ENCODE measurements around the gene SCAF1. TPM values are rescaled to one million over a fixed set of nuclear protein-coding genes. Genes with fewer than 3 reads are reported as not detected.

Gene SCAF1
- total and polyA plus RNA-seq, 2 of the 13 experiments (the other 11 are each of a cell fraction or from before 2014, with no cell fraction given), result 3.3 to 6.1 TPM

DNA sequence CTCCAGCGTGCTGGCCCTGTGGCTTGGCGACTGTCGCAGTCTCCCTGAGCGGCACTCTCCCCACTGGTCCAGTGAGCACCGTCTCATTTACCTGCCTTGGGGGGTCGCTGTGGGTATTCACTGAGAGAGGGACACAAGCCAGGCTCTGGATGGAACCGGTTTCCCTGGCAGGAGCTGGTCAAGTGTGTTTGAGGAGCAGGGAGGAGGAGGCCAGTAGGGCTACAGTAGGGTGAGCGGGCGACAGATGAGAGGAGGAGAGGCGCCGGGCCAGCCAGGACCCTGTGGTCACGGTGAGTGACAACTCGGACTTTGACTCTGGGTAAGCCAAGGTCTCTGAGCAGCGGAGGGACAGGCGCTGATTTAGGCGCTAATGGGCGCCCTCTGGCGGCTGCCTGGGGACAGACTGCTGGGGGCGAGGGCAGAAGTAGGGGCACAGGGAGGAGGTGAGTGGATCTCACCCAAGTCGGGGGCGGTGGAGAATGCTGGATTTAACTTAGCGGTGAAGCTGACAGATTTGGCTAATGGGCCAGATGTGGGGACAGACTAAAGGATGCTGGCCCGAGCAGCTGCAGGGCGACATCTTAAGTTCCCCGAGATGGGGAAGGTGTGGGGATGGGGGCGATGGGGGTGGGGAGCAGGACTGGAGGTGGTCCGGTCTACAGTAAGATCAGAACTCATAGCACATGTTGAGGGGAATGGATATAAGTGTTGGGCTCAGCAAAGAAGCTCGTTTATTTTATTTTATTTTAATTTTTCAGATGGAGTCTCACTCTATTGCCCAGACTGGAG is 30.3 kb downstream of the SCAF1 start (continued):
- TF ChIP-seq SAFB2 (CRISPR knock-in tag; IDR thresholded peaks at IDR 0.05; ENCODE audit: borderline replicate concordance, low read depth) (no peak), HIVEP1 (CRISPR knock-in tag; IDR thresholded peaks at IDR 0.05) (peak; percentile 25; the same call in 1 of the 2 replicates), TSC22D2 (CRISPR knock-in tag; IDR thresholded peaks at IDR 0.05; ENCODE audit: borderline replicate concordance) (peak; percentile 59; the same call in 1 of the 2 replicates), ZNF607 (CRISPR knock-in tag; IDR thresholded peaks at IDR 0.05; ENCODE audit: borderline replicate concordance) (0 out of 2 replicates have a peak, but pooled peaks have one; percentile 57), EHMT2 (IDR thresholded peaks at IDR 0.05; ENCODE audit: borderline replicate concordance, low read depth, low read length) (no peak), ELF3 (CRISPR knock-in tag; IDR thresholded peaks at IDR 0.05) (peak; percentile 39; the same call in 1 of the 2 replicates), ZNF749 (CRISPR knock-in tag; IDR thresholded peaks at IDR 0.05; ENCODE audit: borderline replicate concordance) (0 out of 2 replicates have a peak, but pooled peaks have one; percentile 43), YEATS4 (CRISPR knock-in tag; IDR thresholded peaks at IDR 0.05; ENCODE audit: borderline replicate concordance) (no peak; the same call in none of the 2 replicates), ZNF232 (CRISPR knock-in tag; IDR thresholded peaks at IDR 0.05; ENCODE audit: borderline replicate concordance) (0 out of 2 replicates have a peak, but pooled peaks have one; percentile 25), POLR2AphosphoS2 (IDR thresholded peaks at IDR 0.05; ENCODE audit: low read depth, low read length) (no peak), FIP1L1 (IDR thresholded peaks at IDR 0.05; ENCODE audit: borderline replicate concordance, insufficient read depth, low read depth, low read length) (0 out of 2 replicates have a peak, but pooled peaks have one; percentile 55), IRF2 (CRISPR knock-in tag; IDR thresholded peaks at IDR 0.05) (peak; percentile 58; the same call in 1 of the 2 replicates), PHF5A (CRISPR knock-in tag; IDR thresholded peaks at IDR 0.05; ENCODE audit: low read depth, unreplicated experiment) (no peak), FOSL2 (CRISPR knock-in tag; IDR thresholded peaks at IDR 0.05) (peak; percentile 43; the same call in 1 of the 2 replicates), MTF1 (CRISPR knock-in tag; IDR thresholded peaks at IDR 0.05) (no peak), ZNF768 (CRISPR knock-in tag; IDR thresholded peaks at IDR 0.05) (peak; percentile 83), ZBTB38 (CRISPR knock-in tag; IDR thresholded peaks at IDR 0.05) (peak; percentile 40; the same call in 1 of the 2 replicates), ZNF557 (CRISPR knock-in tag; IDR thresholded peaks at IDR 0.05) (peak; percentile 79; the same call in 1 of the 2 replicates), RFX3 (CRISPR knock-in tag; IDR thresholded peaks at IDR 0.05) (no peak)
- TF ChIP-seq, protein P1, sequence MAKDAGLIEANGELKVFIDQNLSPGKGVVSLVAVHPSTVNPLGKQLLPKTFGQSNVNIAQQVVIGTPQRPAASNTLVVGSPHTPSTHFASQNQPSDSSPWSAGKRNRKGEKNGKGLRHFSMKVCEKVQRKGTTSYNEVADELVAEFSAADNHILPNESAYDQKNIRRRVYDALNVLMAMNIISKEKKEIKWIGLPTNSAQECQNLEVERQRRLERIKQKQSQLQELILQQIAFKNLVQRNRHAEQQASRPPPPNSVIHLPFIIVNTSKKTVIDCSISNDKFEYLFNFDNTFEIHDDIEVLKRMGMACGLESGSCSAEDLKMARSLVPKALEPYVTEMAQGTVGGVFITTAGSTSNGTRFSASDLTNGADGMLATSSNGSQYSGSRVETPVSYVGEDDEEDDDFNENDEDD (CRISPR knock-in tag; IDR thresholded peaks at IDR 0.05; ENCODE audit: borderline replicate concordance), result peak; percentile 41; the same call in 1 of the 2 replicates
- TF ChIP-seq, protein P2, sequence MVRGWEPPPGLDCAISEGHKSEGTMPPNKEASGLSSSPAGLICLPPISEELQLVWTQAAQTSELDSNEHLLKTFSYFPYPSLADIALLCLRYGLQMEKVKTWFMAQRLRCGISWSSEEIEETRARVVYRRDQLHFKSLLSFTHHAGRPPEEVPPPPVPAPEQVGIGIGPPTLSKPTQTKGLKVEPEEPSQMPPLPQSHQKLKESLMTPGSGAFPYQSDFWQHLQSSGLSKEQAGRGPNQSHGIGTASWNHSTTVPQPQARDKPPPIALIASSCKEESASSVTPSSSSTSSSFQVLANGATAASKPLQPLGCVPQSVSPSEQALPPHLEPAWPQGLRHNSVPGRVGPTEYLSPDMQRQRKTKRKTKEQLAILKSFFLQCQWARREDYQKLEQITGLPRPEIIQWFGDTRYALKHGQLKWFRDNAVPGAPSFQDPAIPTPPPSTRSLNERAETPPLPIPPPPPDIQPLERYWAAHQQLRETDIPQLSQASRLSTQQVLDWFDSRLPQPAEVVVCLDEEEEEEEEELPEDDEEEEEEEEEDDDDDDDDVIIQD (CRISPR knock-in tag; IDR thresholded peaks at IDR 0.05; ENCODE audit: low read depth), result 0 out of 2 replicates have a peak, but pooled peaks have one; percentile 54
- TF ChIP-seq, protein P3, sequence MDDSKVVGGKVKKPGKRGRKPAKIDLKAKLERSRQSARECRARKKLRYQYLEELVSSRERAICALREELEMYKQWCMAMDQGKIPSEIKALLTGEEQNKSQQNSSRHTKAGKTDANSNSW (CRISPR knock-in tag; IDR thresholded peaks at IDR 0.05; ENCODE audit: borderline replicate concordance), result no peak
- TF ChIP-seq, protein P4, sequence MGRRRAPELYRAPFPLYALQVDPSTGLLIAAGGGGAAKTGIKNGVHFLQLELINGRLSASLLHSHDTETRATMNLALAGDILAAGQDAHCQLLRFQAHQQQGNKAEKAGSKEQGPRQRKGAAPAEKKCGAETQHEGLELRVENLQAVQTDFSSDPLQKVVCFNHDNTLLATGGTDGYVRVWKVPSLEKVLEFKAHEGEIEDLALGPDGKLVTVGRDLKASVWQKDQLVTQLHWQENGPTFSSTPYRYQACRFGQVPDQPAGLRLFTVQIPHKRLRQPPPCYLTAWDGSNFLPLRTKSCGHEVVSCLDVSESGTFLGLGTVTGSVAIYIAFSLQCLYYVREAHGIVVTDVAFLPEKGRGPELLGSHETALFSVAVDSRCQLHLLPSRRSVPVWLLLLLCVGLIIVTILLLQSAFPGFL (CRISPR knock-in tag; IDR thresholded peaks at IDR 0.05), result no peak
- TF ChIP-seq, protein P5, sequence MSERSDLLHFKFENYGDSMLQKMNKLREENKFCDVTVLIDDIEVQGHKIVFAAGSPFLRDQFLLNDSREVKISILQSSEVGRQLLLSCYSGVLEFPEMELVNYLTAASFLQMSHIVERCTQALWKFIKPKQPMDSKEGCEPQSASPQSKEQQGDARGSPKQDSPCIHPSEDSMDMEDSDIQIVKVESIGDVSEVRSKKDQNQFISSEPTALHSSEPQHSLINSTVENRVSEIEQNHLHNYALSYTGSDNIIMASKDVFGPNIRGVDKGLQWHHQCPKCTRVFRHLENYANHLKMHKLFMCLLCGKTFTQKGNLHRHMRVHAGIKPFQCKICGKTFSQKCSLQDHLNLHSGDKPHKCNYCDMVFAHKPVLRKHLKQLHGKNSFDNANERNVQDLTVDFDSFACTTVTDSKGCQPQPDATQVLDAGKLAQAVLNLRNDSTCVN (CRISPR knock-in tag; IDR thresholded peaks at IDR 0.05; ENCODE audit: borderline replicate concordance), result 0 out of 2 replicates have a peak, but pooled peaks have one; percentile 73

All from HepG2 (cell line).